Measurements from ENCODE around the gene CCDC54.

CCDC54 gene

GRCh38 chr3:107392549-107393165 lies 15.4 kb downstream of the CCDC54 start:
- no peak for DNase-seq (ENCODE audit: low read depth in 3 of 3, low spot score in 1 of 3)

DNA sequence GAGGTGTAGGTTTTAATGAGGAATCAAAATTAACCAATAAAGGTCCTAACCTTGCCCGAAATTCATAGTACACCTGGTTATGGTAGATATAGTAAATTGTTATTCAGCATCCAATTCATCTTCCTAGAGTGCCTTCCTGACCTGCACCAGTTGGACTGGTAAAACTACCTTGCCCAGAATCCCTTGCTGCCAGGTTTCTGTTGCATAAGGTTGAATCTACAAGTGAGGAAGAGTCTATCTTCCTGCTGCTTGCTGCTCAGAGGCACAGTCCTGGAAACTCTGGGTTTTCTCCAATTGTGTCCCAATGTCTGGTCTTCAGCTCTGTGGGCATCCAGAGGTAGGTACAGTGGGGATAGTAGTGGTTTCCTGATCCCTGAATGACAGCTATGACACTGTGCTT lies 17.3 kb downstream of the CCDC54 start:
- no peak for DNase-seq (ENCODE audit: low read depth in 3 of 3, low spot score in 1 of 3)

DNA sequence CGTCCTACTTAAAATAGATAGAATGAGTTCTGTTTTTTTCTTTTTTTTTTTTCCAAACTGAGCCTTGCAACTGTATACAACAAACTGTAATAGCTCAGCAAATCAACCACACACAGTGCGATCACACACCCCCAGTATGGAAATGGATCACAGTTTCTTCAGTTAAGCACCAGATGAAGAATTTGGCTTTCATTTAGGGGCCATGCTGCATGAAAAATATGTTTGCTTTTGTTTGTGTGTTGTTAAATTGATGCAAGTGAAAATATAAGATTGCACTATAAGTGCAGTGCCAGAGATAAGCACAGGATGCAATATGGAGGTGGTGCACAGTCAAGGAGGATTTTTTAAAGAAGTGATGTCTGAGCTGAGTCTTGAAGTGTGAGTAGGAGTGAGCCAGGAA lies 17.8 kb downstream of the CCDC54 start:
- DNase-seq (ENCODE audit: low read depth in 3 of 3, low spot score in 1 of 3), result no peak

DNA sequence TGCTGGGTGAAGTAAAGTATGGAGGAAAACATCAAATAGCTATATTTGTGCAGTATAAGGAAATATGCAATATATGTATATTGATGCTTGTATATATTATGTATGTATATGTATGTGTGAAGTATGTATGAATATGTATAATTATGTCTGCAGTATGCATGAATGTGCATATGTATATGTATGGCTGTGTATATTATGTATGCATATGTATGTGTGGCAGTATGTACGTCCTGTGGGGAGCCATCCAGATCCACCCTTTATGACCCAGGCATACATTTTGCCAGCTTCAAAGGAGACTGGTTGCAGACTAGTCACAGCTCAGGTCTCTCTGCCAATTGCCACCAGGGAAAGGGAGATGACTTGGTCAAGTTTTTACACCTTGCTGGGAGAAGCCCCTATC lies 24.1 kb downstream of the CCDC54 start:
- no peak for DNase-seq (ENCODE audit: low read depth in 3 of 3, low spot score in 1 of 3)

- no peak for DNase-seq (ENCODE audit: low read depth in 3 of 3, low spot score in 1 of 3)
These were observed 25.0 kb downstream of the CCDC54 start for GRCh38 chr3:107402214-107402613.

DNA sequence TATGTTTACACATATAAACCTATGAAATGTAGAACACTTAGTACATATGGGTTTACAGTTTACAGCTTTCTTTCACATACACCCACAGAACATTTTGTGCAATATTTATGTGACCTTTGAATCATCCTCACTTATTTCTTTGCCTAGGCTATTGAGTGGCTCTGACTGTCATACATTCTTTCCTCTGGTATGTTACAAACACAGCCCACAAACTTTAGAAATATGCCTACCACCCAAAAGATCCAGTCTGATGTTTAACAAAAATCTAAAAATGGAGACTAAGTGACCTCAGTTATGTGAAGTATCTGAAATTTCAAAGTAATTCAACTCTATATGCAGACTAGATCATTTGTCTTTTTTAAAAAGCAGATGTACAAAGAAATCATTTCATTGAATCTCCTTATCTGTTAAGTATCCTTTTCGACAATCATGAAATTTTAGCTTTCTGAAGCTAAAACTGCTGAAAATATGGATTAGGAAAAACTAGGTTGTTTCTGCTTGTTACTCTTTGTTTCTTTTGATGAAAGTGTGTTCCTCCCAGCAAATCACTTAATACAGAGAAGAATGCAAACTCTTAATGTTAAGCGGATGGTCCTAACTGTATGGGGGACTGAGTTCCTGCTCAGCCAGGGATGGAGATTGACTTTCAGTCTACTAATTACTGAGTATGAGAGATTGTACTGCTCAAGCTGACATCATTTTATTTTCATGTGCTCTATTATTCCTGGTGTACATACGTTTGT lies 27.7 kb downstream of the CCDC54 start:
- DNase-seq (ENCODE audit: low read depth in 3 of 3, low spot score in 1 of 3), result no peak

GRCh38 chr3:107407355-107407754 lies 30.1 kb downstream of the CCDC54 start:
- no peak for DNase-seq (ENCODE audit: low read depth in 3 of 3, low spot score in 1 of 3)

GRCh38 chr3:107408513-107408912 lies 31.3 kb downstream of the CCDC54 start:
- no peak for DNase-seq (ENCODE audit: low read depth in 3 of 3, low spot score in 1 of 3)

DNA sequence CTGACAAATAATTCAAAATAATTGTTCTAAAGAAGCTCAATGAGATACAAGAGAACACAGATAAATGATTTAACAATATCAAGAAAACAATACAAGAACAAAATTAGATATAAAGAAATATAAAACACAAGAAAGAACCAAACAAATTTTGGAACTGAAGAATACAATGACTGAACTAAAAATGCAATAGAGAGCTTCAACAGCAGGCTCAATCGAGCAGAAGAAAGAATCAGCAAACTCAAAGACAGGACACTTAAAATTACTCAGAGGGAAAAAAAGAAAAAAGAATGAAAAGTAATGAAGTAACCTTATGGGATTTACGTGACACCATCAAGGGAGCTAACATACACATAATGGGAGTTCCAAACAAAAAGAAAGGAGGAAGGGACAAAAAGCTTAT lies 32.1 kb downstream of the CCDC54 start:
- no peak for DNase-seq (ENCODE audit: low read depth in 3 of 3, low spot score in 1 of 3)

- no peak for DNase-seq (ENCODE audit: low read depth in 3 of 3, low spot score in 1 of 3)
These were observed 33.4 kb downstream of the CCDC54 start for GRCh38 chr3:107410606-107411005.

DNA sequence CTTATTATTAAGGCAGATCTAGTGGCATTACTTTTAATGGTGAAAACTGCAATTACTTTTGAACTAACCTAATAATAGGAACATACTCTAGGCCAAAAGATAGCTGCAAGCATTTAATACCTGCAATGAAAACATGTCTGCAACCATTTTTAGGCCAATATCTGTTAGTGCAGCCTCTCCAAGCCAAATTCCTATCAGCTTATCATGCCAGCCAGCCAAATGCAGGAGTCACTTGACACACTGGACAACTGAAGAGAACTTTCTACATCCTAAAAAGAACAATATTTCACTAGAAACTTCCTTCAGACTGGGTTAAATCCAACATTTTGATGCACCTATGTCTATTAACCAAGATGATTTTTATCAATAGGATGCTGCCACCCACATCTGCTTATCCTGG lies 33.8 kb downstream of the CCDC54 start:
- DNase-seq (ENCODE audit: low read depth in 3 of 3, low spot score in 1 of 3), result no peak

DNA sequence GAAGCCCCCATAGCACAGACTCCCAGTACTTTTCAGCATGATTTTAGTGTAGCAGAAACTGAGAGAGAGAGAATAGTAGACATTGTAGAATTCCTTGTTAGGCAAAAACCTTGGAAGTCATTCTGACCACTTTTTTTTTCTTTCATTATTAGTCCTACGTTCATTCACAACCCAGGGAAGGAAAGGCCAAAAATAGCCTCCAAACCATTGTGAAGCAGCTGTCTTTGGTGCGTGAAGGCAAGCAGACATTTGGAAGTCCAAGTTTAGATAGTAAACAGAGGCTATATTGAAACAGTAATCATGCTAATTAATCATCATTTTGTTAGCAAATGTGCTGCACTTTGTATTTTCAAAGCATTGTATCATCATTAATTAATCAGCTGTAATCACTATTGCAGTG lies 34.5 kb downstream of the CCDC54 start:
- no peak for DNase-seq (ENCODE audit: low read depth in 3 of 3, low spot score in 1 of 3)

GRCh38 chr3:107412376-107412775 lies 35.1 kb downstream of the CCDC54 start:
- DNase-seq (ENCODE audit: low read depth in 3 of 3, low spot score in 1 of 3), result no peak

GRCh38 chr3:107413264-107413663 lies 36.0 kb downstream of the CCDC54 start:
- no peak for DNase-seq (ENCODE audit: low read depth in 3 of 3, low spot score in 1 of 3)

DNA sequence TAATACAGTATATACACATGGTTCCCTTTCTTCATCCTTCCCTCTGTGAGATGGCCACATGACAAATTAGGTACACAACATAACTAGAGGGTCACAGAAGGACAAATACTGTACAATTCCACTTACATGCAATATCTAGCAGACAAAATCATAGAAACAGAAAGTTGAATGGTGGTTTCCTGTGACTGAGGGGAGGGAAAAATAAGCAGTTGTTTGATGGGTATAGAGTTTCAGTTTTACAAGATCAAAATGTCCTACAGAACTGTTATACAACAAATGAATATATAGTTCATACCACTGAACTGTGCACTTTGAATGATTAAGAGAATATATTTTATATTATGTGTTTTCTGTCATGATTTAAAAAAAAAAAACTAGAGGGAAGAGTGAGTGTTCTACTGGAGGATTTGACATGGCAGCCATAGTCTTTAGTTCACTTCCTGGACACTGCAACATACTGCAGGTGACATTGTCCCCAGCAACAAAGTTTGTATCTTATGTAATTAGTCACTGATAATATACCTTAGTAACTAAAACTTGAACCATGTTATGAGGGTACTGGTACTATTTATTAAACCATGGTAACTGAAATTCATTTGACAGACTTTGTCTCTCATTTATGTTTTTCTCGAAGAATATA lies 37.2 kb downstream of the CCDC54 start:
- no peak for DNase-seq (ENCODE audit: low read depth in 3 of 3, low spot score in 1 of 3)

DNA sequence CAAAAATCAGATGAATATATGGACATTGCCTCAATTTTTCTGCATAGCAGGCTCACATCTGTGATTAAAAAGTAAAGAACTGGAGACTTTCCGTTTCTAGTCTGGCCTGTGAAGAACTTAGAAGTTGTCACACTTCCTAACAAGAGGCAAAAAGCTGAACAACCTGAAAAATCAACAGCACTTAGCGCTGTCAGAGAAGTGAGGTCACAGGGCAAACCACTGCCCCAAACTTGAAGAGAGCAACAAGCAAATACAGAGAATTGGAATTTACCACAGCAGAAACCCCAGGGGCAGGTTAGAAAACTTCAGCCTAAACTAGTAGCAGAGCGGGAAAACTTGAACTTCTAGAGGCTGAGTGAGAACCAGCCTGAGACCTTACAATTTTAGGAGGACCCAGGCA lies 38.9 kb downstream of the CCDC54 start:
- DNase-seq (ENCODE audit: low read depth in 3 of 3, low spot score in 1 of 3), result no peak

DNA sequence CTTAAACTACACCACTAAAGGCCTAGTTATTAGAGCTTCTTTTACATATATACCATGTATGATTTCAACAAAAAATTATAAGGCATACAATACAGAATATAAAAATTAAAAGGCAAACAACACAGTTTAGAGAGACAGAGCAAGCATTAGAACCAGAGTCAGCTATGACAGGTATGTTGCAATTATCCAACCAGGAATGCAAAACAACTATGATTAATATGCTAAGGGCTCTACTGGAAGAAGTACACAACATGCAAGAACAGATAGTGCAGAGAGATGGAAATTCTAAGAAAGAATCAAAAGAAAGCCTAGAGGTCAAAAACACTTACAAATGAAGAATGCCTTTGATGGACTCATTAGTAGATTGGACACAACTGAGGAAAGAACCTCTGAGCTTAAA lies 39.6 kb downstream of the CCDC54 start:
- no peak for DNase-seq (ENCODE audit: low read depth in 3 of 3, low spot score in 1 of 3)

- DNase-seq (ENCODE audit: low read depth in 3 of 3, low spot score in 1 of 3), result no peak
These were observed 44.0 kb downstream of the CCDC54 start for GRCh38 chr3:107421170-107421792.

- no peak for DNase-seq (ENCODE audit: low read depth in 3 of 3, low spot score in 1 of 3)
These were observed 44.6 kb downstream of the CCDC54 start for GRCh38 chr3:107421881-107422280.

DNA sequence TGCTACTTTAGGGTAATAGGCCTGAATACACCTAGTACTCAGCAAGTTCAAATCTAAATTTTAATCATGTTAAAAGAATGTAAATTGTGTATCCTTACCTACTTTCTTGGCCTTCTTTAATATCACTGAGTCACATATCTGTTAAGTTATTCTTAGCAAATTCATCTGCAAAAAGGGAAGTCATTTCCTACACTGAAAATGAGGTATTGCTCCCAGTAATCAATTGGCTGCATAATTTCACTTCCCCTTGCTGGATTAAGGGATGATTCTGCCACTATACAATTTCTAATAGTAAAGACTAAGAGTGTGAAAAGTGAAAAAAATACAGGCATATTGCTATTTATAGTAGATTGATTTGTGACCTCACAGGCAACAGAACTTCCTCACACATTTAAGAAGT lies 47.8 kb downstream of the CCDC54 start:
- DNase-seq (ENCODE audit: low read depth in 3 of 3, low spot score in 1 of 3), result no peak

- no peak for DNase-seq (ENCODE audit: low read depth in 3 of 3, low spot score in 1 of 3)
These were observed 49.0 kb downstream of the CCDC54 start for GRCh38 chr3:107426223-107426622.
